CD4-positive, alpha-beta memory T cell (primary cell): Measurements from ENCODE around the gene GOLGA6A. TPM values are rescaled to one million over a fixed set of nuclear protein-coding genes. Genes with fewer than 3 reads are reported as not detected.
"Not testable (repeated sequence)": the region's sequence is repeated elsewhere in the genome, so short reads cannot be mapped to it uniquely, and the experiment has no call there.

Source experiments
- CTCF ChIA-PET: fragments of 350-600 bp; sonication (Branson Sonifier 250); formaldehyde crosslinking; loops from one replicate; lab custom pipeline; 2021; ENCODE audit warnings: inconsistent platforms; ENCODE audit not compliant: partially characterized antibody; lab: Charles Lee
- POLR2A ChIA-PET: fragments of 350-600 bp; sonication (Branson Sonifier 250); formaldehyde crosslinking; loops from one replicate; lab custom pipeline; 2021; ENCODE audit not compliant: partially characterized antibody; lab: Charles Lee
- DNase-seq, 5 donors: peaks; one replicate each; pipeline versions ENCODE4 v3.0.0 to v3.0.0-alpha.2; 2020 to 2022; ENCODE audit warnings: mixed read lengths in 1 of 5
- H3K27ac ChIP-seq: one replicate; pipeline ENCODE4 v1.7.0; 2013; ENCODE audit warnings: low read depth, low read length
- H3K27me3 ChIP-seq: 2 replicates; pipeline ENCODE4 v1.7.0; 2013; ENCODE audit warnings: mild to moderate bottlenecking, low read length, moderate library complexity; ENCODE audit not compliant: insufficient read depth
- H3K36me3 ChIP-seq: 2 replicates; pipeline ENCODE4 v1.7.0; 2013; ENCODE audit warnings: mild to moderate bottlenecking, low read length, moderate library complexity; ENCODE audit not compliant: insufficient read depth
- H3K4me1 ChIP-seq: 2 replicates; pipeline ENCODE4 v1.7.0; 2013; ENCODE audit warnings: mild to moderate bottlenecking, low read length, moderate library complexity; ENCODE audit not compliant: insufficient read depth
- H3K4me3 ChIP-seq, 2 donors: one replicate each; pipeline ENCODE4 v1.7.0; 2013; ENCODE audit warnings: low read length in 2 of 2, mild to moderate bottlenecking in 1 of 2
- H3K9me3 ChIP-seq, 2 donors: one replicate each; pipeline ENCODE4 v1.7.0; 2013; ENCODE audit warnings: low read length in 2 of 2, control low read depth in 1 of 2; ENCODE audit not compliant: control insufficient read depth in 1 of 2
- H3K27ac Mint-ChIP-seq, 7 donors: one replicate each; pipeline ENCODE4 v1.8.0; 2020 to 2021; ENCODE audit warnings: mixed read lengths in 7 of 7, mild to moderate bottlenecking in 6 of 7, inconsistent platforms in 3 of 7, moderate library complexity in 3 of 7
- H3K27me3 Mint-ChIP-seq, 2 donors: one replicate each; pipeline ENCODE4 v1.8.0; 2020 to 2021; ENCODE audit warnings: mixed read lengths in 2 of 2
- H3K36me3 Mint-ChIP-seq, 2 donors: one replicate each; pipeline ENCODE4 v1.8.0; 2020 to 2021; ENCODE audit warnings: mixed read lengths in 2 of 2, inconsistent platforms in 1 of 2, mild to moderate bottlenecking in 1 of 2
- H3K4me1 Mint-ChIP-seq, 4 donors: one replicate each; pipeline ENCODE4 v1.8.0; 2020 to 2021; ENCODE audit warnings: mixed read lengths in 4 of 4, mild to moderate bottlenecking in 1 of 4
- H3K4me3 Mint-ChIP-seq, 8 donors: one replicate each; pipeline ENCODE4 v1.8.0; 2020 to 2021; ENCODE audit warnings: mixed read lengths in 8 of 8, mild to moderate bottlenecking in 7 of 8, moderate library complexity in 6 of 8, inconsistent platforms in 3 of 8
- H3K9me3 Mint-ChIP-seq, 8 donors: one replicate each; pipeline ENCODE4 v1.8.0; 2020 to 2021; ENCODE audit warnings: mixed read lengths in 8 of 8, mild to moderate bottlenecking in 5 of 8, inconsistent platforms in 3 of 8, moderate library complexity in 1 of 8
- intact Hi-C: fragments of 100-400 bp; cut with micrococcal nuclease; formaldehyde crosslinking; loops from one replicate; pipeline ENCODE4 v1.15.1; 2023
- polyA plus RNA-seq, 2 donors: library from polyadenylated mRNA; unstranded; fragments of 300-500 nt; fragmentation: Illumina TruSeq; gene quantifications; one replicate each; pipeline ENCODE4 v1.2.3, GENCODE V29; 2021
- total RNA-seq, 2 experiments: library from RNA; stranded (reverse); gene quantifications; one replicate each; pipeline ENCODE4 v1.2.3, GENCODE V29; 2021

Gene GOLGA6A
- total and polyA plus RNA-seq, 4 experiments from 2014 or later: 0.17 to 0.20 TPM; not detected in 2

GRCh38 chr15:74060251-74060650 is 22.1 kb downstream of the GOLGA6A start:
- H3K9me3 ChIP-seq: no peaks in the 10 kb centered on the region
- intact Hi-C loops: no loop called here
- no peak overlapping the region for H3K4me3 ChIP-seq
- ChIA-PET POLR2A (no interaction called here), CTCF (no interaction called here)
- Mint-ChIP-seq H3K9me3 (peaks cover 0 to 5% (median 0%) of the 10 kb centered on the region in 8 donors), H3K4me3 (no peak overlapping the region), H3K27me3 (peaks cover 0 to 2% of the 10 kb centered on the region in 2 donors), H3K36me3 (peaks cover 2 to 13% of the 10 kb centered on the region in 2 donors), H3K27ac (no peak overlapping the region), H3K4me1 (peaks cover 6 to 13% (median 9%) of the 10 kb centered on the region in 4 donors)
- no peaks in the 10 kb centered on the region for H3K27me3 ChIP-seq
- no peaks in the 10 kb centered on the region for H3K36me3 ChIP-seq
- peaks cover 7% of the 10 kb centered on the region for H3K4me1 ChIP-seq
- DNase-seq: no peak
- no peak overlapping the region for H3K27ac ChIP-seq

GRCh38 chr15:74059050-74059833 is 23.1 kb downstream of the GOLGA6A start:
- H3K27ac ChIP-seq, H3K27me3 ChIP-seq, H3K27ac Mint-ChIP-seq, H3K27me3 Mint-ChIP-seq, H3K9me3 ChIP-seq, H3K36me3 ChIP-seq, intact Hi-C loops, DNase-seq, H3K4me3 ChIP-seq, H3K9me3 Mint-ChIP-seq, POLR2A ChIA-PET: not testable (repeated sequence)
- CTCF ChIA-PET: interaction anchor here (1.3 kb wide), 1 partner anchor 10 kb away, joined by 9 read pairs; no protein-coding TSS in a partner anchor
- Mint-ChIP-seq H3K4me1 (peaks cover 6 to 17% (median 10%) of the 10 kb centered on the region in 4 donors), H3K4me3 (peak overlapping the region in 1 of 8 donors; percentile 7), H3K36me3 (peaks cover 2 to 13% of the 10 kb centered on the region in 2 donors)
- peaks cover 11% of the 10 kb centered on the region for H3K4me1 ChIP-seq

- H3K27ac ChIP-seq, H3K9me3 Mint-ChIP-seq, H3K9me3 ChIP-seq, H3K27ac Mint-ChIP-seq, DNase-seq, H3K27me3 ChIP-seq, H3K4me3 ChIP-seq, intact Hi-C loops, H3K36me3 ChIP-seq, H3K27me3 Mint-ChIP-seq, H3K4me3 Mint-ChIP-seq: not testable (repeated sequence)
- POLR2A ChIA-PET: interaction anchor here (0.6 kb wide), 1 partner anchor 532 kb away, joined by 3 read pairs; no protein-coding TSS in a partner anchor
- H3K4me1 ChIP-seq: peaks cover 13% of the 10 kb centered on the region
- CTCF ChIA-PET: interaction anchor here (1.0 to 1.4 kb wide), 2 partner anchors 9 to 91 kb away, joined by 3 to 4 read pairs; no protein-coding TSS in a partner anchor
- Mint-ChIP-seq H3K4me1 (peaks cover 8 to 27% (median 14%) of the 10 kb centered on the region in 4 donors), H3K36me3 (peaks cover 2 to 13% of the 10 kb centered on the region in 2 donors)
These were observed 26.0 kb downstream of the GOLGA6A start for GRCh38 chr15:74056330-74056729.

GRCh38 chr15:74055804-74056203 is 26.5 kb downstream of the GOLGA6A start:
- ChIA-PET POLR2A (interaction anchor here (0.6 kb wide), 1 partner anchor 532 kb away, joined by 3 read pairs; no protein-coding TSS in a partner anchor), CTCF (interaction anchor here (1.0 to 1.7 kb wide), 3 partner anchors 9 to 90 kb away, joined by 3 to 4 read pairs (median 4); no protein-coding TSS in a partner anchor)
- H3K9me3 ChIP-seq: no peaks in the 10 kb centered on the region
- Mint-ChIP-seq H3K9me3 (peaks cover 0 to 4% (median 0%) of the 10 kb centered on the region in 8 donors), H3K36me3 (peaks cover 2 to 13% of the 10 kb centered on the region in 2 donors), H3K4me3 (no peak overlapping the region), H3K27me3 (peaks cover 0 to 2% of the 10 kb centered on the region in 2 donors), H3K4me1 (peaks cover 8 to 27% (median 14%) of the 10 kb centered on the region in 4 donors), H3K27ac (no peak overlapping the region)
- H3K27me3 ChIP-seq: no peaks in the 10 kb centered on the region
- no peak for DNase-seq
- H3K36me3 ChIP-seq: no peaks in the 10 kb centered on the region
- H3K4me1 ChIP-seq: peaks cover 13% of the 10 kb centered on the region
- H3K4me3 ChIP-seq: no peak overlapping the region
- intact Hi-C loops: no loop called here
- no peak overlapping the region for H3K27ac ChIP-seq

- DNase-seq: peak; percentile 57 to 68 (median 61)
- peaks cover 0 to 2% of the 10 kb centered on the region in 2 donors for H3K27me3 Mint-ChIP-seq
- ChIA-PET POLR2A (no interaction called here), CTCF (interaction anchor here (1.3 to 4.1 kb wide), 6 partner anchors 9 to 269 kb away, joined by 4 to 14 read pairs (median 6); no protein-coding TSS in a partner anchor)
- Histone ChIP-seq H3K36me3 (no peaks in the 10 kb centered on the region), H3K4me1 (peaks cover 7% of the 10 kb centered on the region), H3K27ac (no peak overlapping the region), H3K4me3 (no peak overlapping the region), H3K27me3 (no peaks in the 10 kb centered on the region), H3K9me3 (no peaks in the 10 kb centered on the region)
- peaks cover 2 to 9% of the 10 kb centered on the region in 2 donors for H3K36me3 Mint-ChIP-seq
- peaks cover 2 to 18% (median 7%) of the 10 kb centered on the region in 4 donors for H3K4me1 Mint-ChIP-seq
- peak overlapping the region in 1 of 7 donors; percentile 72 for H3K27ac Mint-ChIP-seq
- H3K4me3 Mint-ChIP-seq: peak overlapping the region in 4 of 8 donors; percentile 17 to 46 (median 32)
- intact Hi-C loops: no loop called here
- H3K9me3 Mint-ChIP-seq: peaks cover 0 to 3% (median 0%) of the 10 kb centered on the region in 8 donors
These were observed 28.3 kb downstream of the GOLGA6A start for GRCh38 chr15:74053941-74054529.

GRCh38 chr15:74053517-74053916 is 28.8 kb downstream of the GOLGA6A start:
- no peaks in the 10 kb centered on the region for H3K36me3 ChIP-seq
- POLR2A ChIA-PET: no interaction called here
- CTCF ChIA-PET: interaction anchor here (0.7 to 4.1 kb wide), 6 partner anchors 9 to 269 kb away, joined by 3 to 14 read pairs (median 6); no protein-coding TSS in a partner anchor

More at GRCh38 chr15:74053517-74053916, 28.8 kb downstream of the GOLGA6A start:
- H3K4me1 Mint-ChIP-seq: peaks cover 2 to 15% (median 8%) of the 10 kb centered on the region in 4 donors
- no peak overlapping the region for H3K27ac Mint-ChIP-seq
- DNase-seq: no peak
- H3K4me1 ChIP-seq: peaks cover 10% of the 10 kb centered on the region
- no peaks in the 10 kb centered on the region for H3K9me3 Mint-ChIP-seq
- peaks cover 2 to 8% of the 10 kb centered on the region in 2 donors for H3K36me3 Mint-ChIP-seq
- H3K27me3 ChIP-seq: no peaks in the 10 kb centered on the region
- H3K4me3 ChIP-seq: no peak overlapping the region
- no peaks in the 10 kb centered on the region for H3K9me3 ChIP-seq
- intact Hi-C loops: no loop called here
- H3K27me3 Mint-ChIP-seq: peaks cover 0 to 2% of the 10 kb centered on the region in 2 donors
- H3K27ac ChIP-seq: no peak overlapping the region
- peak overlapping the region in 1 of 8 donors; percentile 25 for H3K4me3 Mint-ChIP-seq
